ENCODE data around the gene ACTG1. TPM values are rescaled to one million over a fixed set of nuclear protein-coding genes. Genes with fewer than 3 reads are reported as not detected.

ACTG1 gene
- 1,056 and 1,461 TPM in 2 replicates for total RNA-seq (2022)
- Bru-seq, nascent RNA = percentile 99 among the genes with signal in this experiment
- percentile 100 among the genes with signal in this experiment for BruChase-seq, experiment 1, labeled RNA remaining after a 6-hour chase
- BruChase-seq, experiment 2, labeled RNA remaining after a 2-hour chase = percentile 100 among the genes with signal in this experiment
- long read RNA-seq, transcript ACTG1-206 (6 exons, 1,919 nt) = major isoform, 1,888 of 2,215 reads
- long read RNA-seq, transcript ACTG1-207 (3 exons, 1,678 nt) = minor isoform, 37 of 2,215 reads
- long read RNA-seq, transcript ACTG1-210 (5 exons, 2,256 nt) = minor isoform, 48 of 2,215 reads
- long read RNA-seq, transcript ACTG1-212 (4 exons, 1,698 nt) = minor isoform, 82 of 2,215 reads
- long read RNA-seq, partial matches to known transcripts = 28 of 2,215 reads
- long read RNA-seq, other reads (novel, unspliced or antisense) = 87 of 2,215 reads

- H3K27ac Mint-ChIP-seq (ENCODE audit: low read depth, unreplicated experiment) = peak within 1 kb of the TSS; percentile 91
- POLR2A ChIA-PET = interaction anchor here (0.6 to 9.4 kb wide), 16 partner anchors 39 to 418 kb away, joined by 3 to 169 read pairs (median 4); partner anchors contain the start of genes BAHCC1, FAAP100, NDUFAF8 and NPB
- CTCF ChIA-PET = interaction anchor here (0.8 kb wide), 1 partner anchor 38 kb away, joined by 3 read pairs; no protein-coding TSS in a partner anchor
Observed at GRCh38 chr17:81512562-81513371, at the start of gene ACTG1. ACTG1 (minus strand) TSS chr17:81512799; CDS start chr17:81512354, 445 bp downstream.

GRCh38 chr17:81561494-81561885 lies 48.9 kb upstream of the ACTG1 start:
- Mint-ChIP-seq H3K36me3 (ENCODE audit: insufficient read depth, unreplicated experiment) (peaks cover 85% of the 10 kb centered on the region), H3K4me3 (ENCODE audit: unreplicated experiment) (no peak overlapping the region)
- CTCF ChIA-PET = interaction anchor here (0.8 to 3.6 kb wide), 2 partner anchors 21 to 40 kb away, joined by 6 to 21 read pairs; no protein-coding TSS in a partner anchor

More at GRCh38 chr17:81512562-81513371, at the start of gene ACTG1:
- Mint-ChIP-seq H3K9me3 (ENCODE audit: unreplicated experiment) (no peaks in the 10 kb centered on the region), H3K36me3 (ENCODE audit: insufficient read depth, unreplicated experiment) (peaks cover 58% of the 10 kb centered on the region), H3K4me1 (ENCODE audit: insufficient read depth, unreplicated experiment) (peaks cover 25% of the 10 kb centered on the region), H3K4me3 (ENCODE audit: unreplicated experiment) (peak within 1 kb of the TSS; percentile 92), H3K27me3 (ENCODE audit: insufficient read depth, unreplicated experiment) (no peaks in the 10 kb centered on the region)
- TF ChIP-seq CTCF (IDR thresholded peaks at IDR 0.05; ENCODE audit: unreplicated experiment) = no peak
- peak; percentile 92 for DNase-seq (ENCODE audit: unreplicated experiment)
- intact Hi-C loops (cut with micrococcal nuclease) = loop anchor here (2.0 kb wide), 1 partner anchor 88 kb away; no protein-coding TSS in a partner anchor
- no TSS peak for BruUV-seq (replicated peaks)

DNA sequence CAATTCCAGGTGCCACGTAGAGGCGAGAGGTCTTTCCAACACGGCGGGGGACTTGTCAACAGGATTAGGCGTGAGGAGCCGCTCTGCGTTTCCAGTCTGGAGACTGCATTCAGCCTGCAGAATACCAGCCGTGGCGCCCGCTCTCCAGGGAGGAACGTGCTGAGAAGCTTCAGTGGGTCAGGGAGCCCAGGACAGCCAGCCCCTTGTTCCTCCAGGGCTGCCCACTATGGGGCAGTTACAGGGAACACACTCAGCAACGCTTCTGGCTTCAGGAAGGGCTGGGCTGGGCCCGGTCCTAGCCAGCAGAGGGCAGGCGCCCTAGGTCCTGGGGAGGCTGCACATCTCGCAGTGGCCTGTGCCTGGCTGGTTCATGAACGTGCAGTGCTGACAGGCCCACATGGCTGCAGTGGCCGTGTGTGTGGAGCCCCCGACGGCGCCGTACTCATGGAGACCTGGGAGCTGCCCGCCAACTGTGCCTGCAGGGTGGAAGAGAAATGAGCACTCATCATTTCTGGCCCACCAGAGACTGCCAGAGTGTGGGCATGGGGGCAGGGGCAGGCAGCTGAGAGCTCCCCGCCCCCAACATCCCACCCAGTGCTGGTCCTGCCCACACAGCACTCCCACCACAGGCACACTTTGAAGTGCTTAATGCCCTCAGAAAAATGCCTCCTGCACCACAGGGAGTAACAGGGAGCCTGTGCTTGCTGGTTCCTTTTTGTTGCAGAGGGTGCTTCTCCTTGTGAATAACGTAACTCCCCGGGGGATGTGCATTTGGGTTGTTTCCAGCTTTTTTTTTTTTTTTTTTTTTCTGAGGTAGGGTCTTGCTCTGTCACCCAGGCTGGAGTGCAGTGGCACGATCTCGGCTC lies 46.6 kb upstream of the ACTG1 start:
- H3K27me3 Mint-ChIP-seq (ENCODE audit: insufficient read depth, unreplicated experiment) = no peaks in the 10 kb centered on the region
- H3K4me3 Mint-ChIP-seq (ENCODE audit: unreplicated experiment) = no peak overlapping the region
- ChIA-PET CTCF (no interaction called here), POLR2A (interaction anchor here (0.6 kb wide), 1 partner anchor 16 kb away, joined by 4 read pairs; no protein-coding TSS in a partner anchor)
- H3K4me1 Mint-ChIP-seq (ENCODE audit: insufficient read depth, unreplicated experiment) = peaks cover 6% of the 10 kb centered on the region
- no peak for TF ChIP-seq CTCF (IDR thresholded peaks at IDR 0.05; ENCODE audit: unreplicated experiment)
- intact Hi-C loops (cut with micrococcal nuclease) = no loop called here
- H3K9me3 Mint-ChIP-seq (ENCODE audit: unreplicated experiment) = no peaks in the 10 kb centered on the region
- H3K36me3 Mint-ChIP-seq (ENCODE audit: insufficient read depth, unreplicated experiment) = peaks cover 76% of the 10 kb centered on the region
- no peak for DNase-seq (ENCODE audit: unreplicated experiment)
- no TSS peak for BruUV-seq (replicated peaks)
- no peak overlapping the region for H3K27ac Mint-ChIP-seq (ENCODE audit: low read depth, unreplicated experiment)

More at GRCh38 chr17:81561494-81561885, 48.9 kb upstream of the ACTG1 start:
- no peaks in the 10 kb centered on the region for H3K9me3 Mint-ChIP-seq (ENCODE audit: unreplicated experiment)
- no TSS peak for BruUV-seq (replicated peaks)
- TF ChIP-seq CTCF (IDR thresholded peaks at IDR 0.05; ENCODE audit: unreplicated experiment) = no peak
- DNase-seq (ENCODE audit: unreplicated experiment) = no peak
- H3K4me1 Mint-ChIP-seq (ENCODE audit: insufficient read depth, unreplicated experiment) = peaks cover 13% of the 10 kb centered on the region
- no peak overlapping the region for H3K27ac Mint-ChIP-seq (ENCODE audit: low read depth, unreplicated experiment)
- POLR2A ChIA-PET = interaction anchor here (0.9 to 1.5 kb wide), 2 partner anchors 9 kb away, joined by 4 to 7 read pairs; partner anchors contain the start of gene FAAP100
- intact Hi-C loops (cut with micrococcal nuclease) = no loop called here
- H3K27me3 Mint-ChIP-seq (ENCODE audit: insufficient read depth, unreplicated experiment) = no peaks in the 10 kb centered on the region
